ENCODE results near the gene ANKFN1. TPM values are rescaled to one million over a fixed set of nuclear protein-coding genes. Genes with fewer than 3 reads are reported as not detected.

ANKFN1 gene
- total and polyA plus RNA-seq, 2 donors from 2014 or later = 0.19 TPM; not detected in 1

DNA sequence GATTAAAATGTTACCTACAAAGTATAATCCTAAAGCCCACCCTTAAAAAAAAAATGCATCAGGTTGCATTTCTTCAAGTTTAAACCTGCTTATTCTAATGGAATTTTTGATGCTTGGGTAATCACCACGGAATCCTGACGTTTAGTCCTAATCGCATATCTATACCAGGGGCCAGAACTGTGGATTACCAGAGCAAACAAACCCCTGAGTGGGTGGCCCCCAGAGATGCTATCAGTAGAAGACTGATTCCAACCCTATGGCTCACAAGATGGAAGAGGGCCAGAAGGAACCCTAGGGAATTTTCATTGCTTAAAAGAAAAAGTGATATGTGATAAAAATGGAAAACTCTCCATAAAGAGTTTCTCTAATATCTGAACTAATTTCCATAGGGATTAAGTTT is 288.0 kb downstream of the ANKFN1 start:
- H3K36me3 ChIP-seq (ENCODE audit: control insufficient read depth in 2 of 3, insufficient read depth in 3 of 3, low read length in 3 of 3) = no peaks in the 10 kb centered on the region
- no peak for TF ChIP-seq CTCF (IDR thresholded peaks at IDR 0.05; ENCODE audit: borderline replicate concordance, extremely low read depth, insufficient read depth)
- no peak overlapping the region for H3K27ac ChIP-seq (ENCODE audit: low read depth in 2 of 2, low read length in 2 of 2)
- intact Hi-C loops (cut with DNase I) = no loop called here
- no peaks in the 10 kb centered on the region for H3K4me1 ChIP-seq (ENCODE audit: control insufficient read depth in 2 of 3, insufficient read depth in 2 of 3, low read depth in 1 of 3, low read length in 3 of 3)
- no peak overlapping the region for H3K4me3 ChIP-seq (ENCODE audit: low read length in 3 of 3)
- H3K27me3 ChIP-seq (ENCODE audit: control insufficient read depth, insufficient read depth, low read length) = no peaks in the 10 kb centered on the region
- no peak for FAIRE-seq
- H3K9ac ChIP-seq (ENCODE audit: low read length in 3 of 3) = no peak overlapping the region
- no peaks in the 10 kb centered on the region for H3K9me3 ChIP-seq (ENCODE audit: control insufficient read depth in 2 of 3, insufficient read depth in 1 of 3, low read length in 3 of 3)
- DNase-seq = no peak

DNA sequence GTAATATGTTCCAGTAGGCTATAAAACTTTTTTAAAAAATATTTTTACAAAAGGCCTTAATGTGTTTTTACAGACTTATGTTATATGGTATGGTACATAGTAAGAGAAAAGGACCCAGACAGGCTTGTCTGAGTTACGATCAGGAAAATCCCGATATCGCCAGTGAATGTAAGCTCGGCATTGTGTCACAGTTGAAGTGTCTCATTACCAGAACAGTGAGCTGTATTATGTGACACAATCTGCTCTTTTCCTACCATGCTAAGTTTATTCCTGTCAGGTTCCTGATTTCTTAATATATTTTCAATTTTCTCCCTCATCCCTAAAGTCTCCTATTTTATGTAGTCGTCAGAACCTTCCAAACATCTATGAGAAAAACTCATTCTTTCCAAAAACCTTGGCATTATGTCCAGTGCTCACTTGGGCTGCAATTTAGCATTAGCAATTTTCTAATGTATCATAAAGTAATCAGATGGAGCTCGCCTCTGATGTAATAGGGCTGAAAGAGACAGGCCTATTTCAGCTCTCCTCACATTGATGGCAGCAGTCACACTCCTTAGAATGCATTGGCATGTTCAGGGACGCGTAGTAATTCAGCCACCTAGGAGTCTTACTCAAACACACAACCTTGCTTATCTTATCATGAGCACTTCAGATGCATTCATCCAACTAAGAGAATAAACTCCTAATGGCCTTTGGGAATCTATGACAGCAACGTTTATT is 292.6 kb downstream of the ANKFN1 start:
- H3K27ac ChIP-seq (ENCODE audit: low read depth in 2 of 2, low read length in 2 of 2) = no peak overlapping the region
- no peaks in the 10 kb centered on the region for H3K27me3 ChIP-seq (ENCODE audit: control insufficient read depth, insufficient read depth, low read length)
- H3K9ac ChIP-seq (ENCODE audit: low read length in 3 of 3) = no peak overlapping the region
- intact Hi-C loops (cut with DNase I) = no loop called here
- DNase-seq (no peak), FAIRE-seq (no peak)
- no peak overlapping the region for H3K4me3 ChIP-seq (ENCODE audit: low read length in 3 of 3)
- H3K4me1 ChIP-seq (ENCODE audit: control insufficient read depth in 2 of 3, insufficient read depth in 2 of 3, low read depth in 1 of 3, low read length in 3 of 3) = no peaks in the 10 kb centered on the region
- no peak for TF ChIP-seq CTCF (IDR thresholded peaks at IDR 0.05; ENCODE audit: borderline replicate concordance, extremely low read depth, insufficient read depth)
- H3K36me3 ChIP-seq (ENCODE audit: control insufficient read depth in 2 of 3, insufficient read depth in 3 of 3, low read length in 3 of 3) = no peaks in the 10 kb centered on the region
- no peaks in the 10 kb centered on the region for H3K9me3 ChIP-seq (ENCODE audit: control insufficient read depth in 2 of 3, insufficient read depth in 1 of 3, low read length in 3 of 3)

DNA sequence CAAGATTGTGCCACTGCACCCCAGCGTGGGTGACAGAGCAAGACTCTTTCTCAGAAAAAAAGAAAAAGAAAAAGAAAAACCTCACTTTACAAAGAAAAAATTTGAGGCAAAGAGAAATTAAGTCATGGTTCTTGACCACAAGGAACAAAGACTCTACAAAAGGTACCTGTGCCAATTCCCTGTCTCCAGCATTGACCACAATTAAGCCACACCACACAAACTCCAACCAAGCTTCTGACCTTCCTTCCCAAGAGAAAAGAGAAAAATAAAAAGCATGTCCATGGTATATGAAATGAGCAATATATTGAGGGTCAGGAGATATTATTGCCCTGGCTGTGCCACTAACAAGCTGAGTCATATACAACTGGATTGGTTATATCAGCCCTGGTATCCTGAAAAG is 293.9 kb downstream of the ANKFN1 start:
- H3K27ac ChIP-seq (ENCODE audit: low read depth in 2 of 2, low read length in 2 of 2) = no peak overlapping the region
- H3K9me3 ChIP-seq (ENCODE audit: control insufficient read depth in 2 of 3, insufficient read depth in 1 of 3, low read length in 3 of 3) = no peaks in the 10 kb centered on the region
- intact Hi-C loops (cut with DNase I) = no loop called here
- DNase-seq (no peak), FAIRE-seq (no peak)
- TF ChIP-seq CTCF (IDR thresholded peaks at IDR 0.05; ENCODE audit: borderline replicate concordance, extremely low read depth, insufficient read depth) = no peak
- no peaks in the 10 kb centered on the region for H3K4me1 ChIP-seq (ENCODE audit: control insufficient read depth in 2 of 3, insufficient read depth in 2 of 3, low read depth in 1 of 3, low read length in 3 of 3)
- H3K9ac ChIP-seq (ENCODE audit: low read length in 3 of 3) = no peak overlapping the region
- no peaks in the 10 kb centered on the region for H3K36me3 ChIP-seq (ENCODE audit: control insufficient read depth in 2 of 3, insufficient read depth in 3 of 3, low read length in 3 of 3)
- no peak overlapping the region for H3K4me3 ChIP-seq (ENCODE audit: low read length in 3 of 3)
- no peaks in the 10 kb centered on the region for H3K27me3 ChIP-seq (ENCODE audit: control insufficient read depth, insufficient read depth, low read length)

DNA sequence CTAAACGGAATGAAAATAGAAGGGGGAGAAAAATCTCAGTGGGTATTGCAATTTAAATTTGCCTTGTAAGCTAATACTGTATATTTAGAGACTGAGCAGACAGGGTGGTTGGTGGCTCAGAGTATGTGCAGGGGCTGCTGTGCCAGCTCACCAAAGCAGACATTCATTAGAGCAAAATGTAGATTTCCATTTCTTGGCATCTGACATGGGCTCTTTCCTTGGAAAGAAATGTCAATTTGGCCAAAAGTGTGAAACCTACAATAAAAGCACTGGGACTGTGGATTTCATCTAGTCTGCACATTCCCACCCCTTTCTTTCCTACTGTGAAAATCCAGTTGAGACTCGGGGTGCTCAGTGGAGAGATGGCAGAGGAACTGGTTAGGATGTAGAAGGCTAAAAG is 295.1 kb downstream of the ANKFN1 start:
- no peak overlapping the region for H3K4me3 ChIP-seq (ENCODE audit: low read length in 3 of 3)
- FAIRE-seq (no peak), DNase-seq (no peak)
- intact Hi-C loops (cut with DNase I) = no loop called here
- no peaks in the 10 kb centered on the region for H3K27me3 ChIP-seq (ENCODE audit: control insufficient read depth, insufficient read depth, low read length)
- no peaks in the 10 kb centered on the region for H3K36me3 ChIP-seq (ENCODE audit: control insufficient read depth in 2 of 3, insufficient read depth in 3 of 3, low read length in 3 of 3)
- no peak for TF ChIP-seq CTCF (IDR thresholded peaks at IDR 0.05; ENCODE audit: borderline replicate concordance, extremely low read depth, insufficient read depth)
- no peak overlapping the region for H3K9ac ChIP-seq (ENCODE audit: low read length in 3 of 3)
- no peaks in the 10 kb centered on the region for H3K9me3 ChIP-seq (ENCODE audit: control insufficient read depth in 2 of 3, insufficient read depth in 1 of 3, low read length in 3 of 3)
- H3K4me1 ChIP-seq (ENCODE audit: control insufficient read depth in 2 of 3, insufficient read depth in 2 of 3, low read depth in 1 of 3, low read length in 3 of 3) = no peaks in the 10 kb centered on the region
- no peak overlapping the region for H3K27ac ChIP-seq (ENCODE audit: low read depth in 2 of 2, low read length in 2 of 2)

Data from kidney (tissue), 14 donors.